ENCODE data around the gene SDF4.
"Not testable (repeated sequence)": the region's sequence is repeated elsewhere in the genome, so short reads cannot be mapped to it uniquely, and the experiment has no call there.

SDF4 gene

DNA sequence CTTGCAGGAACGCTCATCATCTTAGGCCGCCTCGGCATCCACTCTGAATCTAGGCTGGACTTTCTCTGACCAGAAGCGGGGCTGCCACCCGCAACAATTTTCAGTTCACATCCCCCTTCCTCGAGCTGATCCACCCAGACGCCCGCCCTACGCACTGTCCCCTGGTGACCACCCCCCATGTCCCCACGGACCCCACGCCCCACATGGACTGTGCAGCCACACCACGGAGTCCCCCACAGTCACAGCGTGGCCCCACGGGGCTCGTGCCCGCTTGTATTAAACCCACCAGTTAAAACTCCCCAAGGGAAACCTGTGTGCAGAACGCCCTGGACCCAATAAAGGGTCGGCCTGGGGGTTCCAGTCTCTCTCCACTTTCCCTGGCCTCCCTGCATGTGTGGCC lies 27.7 kb upstream of the SDF4 start:
- no peak for DNase-seq

DNA sequence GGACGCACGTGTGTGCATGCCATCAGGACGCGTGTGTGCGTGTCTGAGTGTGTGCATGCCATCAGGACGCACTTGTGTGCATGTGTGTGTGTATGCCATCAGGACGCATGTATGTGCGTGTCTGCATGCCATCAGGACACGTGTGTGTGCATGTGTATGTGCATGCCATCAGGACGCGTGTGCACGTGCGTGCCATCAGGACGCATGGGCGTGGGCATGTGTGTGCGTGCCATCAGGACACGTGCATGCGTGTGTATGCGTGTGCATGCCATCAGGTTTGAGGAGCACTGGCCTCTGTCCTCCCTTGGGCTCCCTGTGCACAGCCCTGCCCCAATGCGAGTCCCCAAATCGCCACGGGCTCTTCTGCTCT lies 27.3 kb upstream of the SDF4 start:
- DNase-seq: no peak

DNA sequence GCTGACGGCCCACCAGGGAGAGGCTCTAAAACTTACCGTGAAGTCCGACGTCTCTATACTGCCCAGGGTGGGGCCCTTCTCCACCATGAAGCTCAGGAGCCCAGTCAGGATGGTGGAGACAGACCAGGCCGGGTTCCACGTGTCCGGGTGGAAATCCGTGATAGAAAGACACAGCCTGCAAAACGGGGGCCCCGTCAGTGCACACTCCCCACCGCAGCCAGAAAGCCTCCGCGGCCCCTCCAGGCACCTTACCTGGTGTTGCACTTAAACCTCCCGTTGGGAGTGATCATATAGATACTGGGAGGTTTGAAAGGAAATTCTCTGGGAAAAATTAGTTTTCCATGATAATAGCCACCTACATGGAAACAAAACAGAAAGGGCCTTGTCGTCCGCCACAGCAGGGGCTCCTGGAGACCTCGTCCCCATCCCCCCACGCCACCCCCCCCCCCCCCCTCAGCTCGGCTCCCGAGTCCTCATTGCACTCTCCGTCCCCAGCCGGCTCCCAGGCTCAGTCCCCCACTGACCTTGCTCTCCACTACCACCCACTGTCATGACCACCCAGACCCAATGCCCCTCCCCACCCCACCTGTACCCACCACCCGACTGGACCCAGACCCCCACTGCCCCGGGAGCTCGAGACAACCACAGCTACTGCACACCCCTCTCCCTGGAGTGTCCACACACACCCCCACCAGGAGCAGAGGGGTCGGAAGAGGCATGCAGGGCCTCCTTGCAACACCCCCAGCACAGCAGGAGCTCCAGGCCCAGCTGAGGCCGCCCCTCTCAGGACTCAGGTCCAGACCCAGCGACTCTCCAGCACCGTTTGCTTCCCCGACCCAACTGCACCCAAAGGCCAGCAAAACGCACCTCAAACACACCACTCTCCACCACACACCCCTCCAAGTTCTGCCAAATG lies 25.4 kb upstream of the SDF4 start:
- no peak for DNase-seq

DNA sequence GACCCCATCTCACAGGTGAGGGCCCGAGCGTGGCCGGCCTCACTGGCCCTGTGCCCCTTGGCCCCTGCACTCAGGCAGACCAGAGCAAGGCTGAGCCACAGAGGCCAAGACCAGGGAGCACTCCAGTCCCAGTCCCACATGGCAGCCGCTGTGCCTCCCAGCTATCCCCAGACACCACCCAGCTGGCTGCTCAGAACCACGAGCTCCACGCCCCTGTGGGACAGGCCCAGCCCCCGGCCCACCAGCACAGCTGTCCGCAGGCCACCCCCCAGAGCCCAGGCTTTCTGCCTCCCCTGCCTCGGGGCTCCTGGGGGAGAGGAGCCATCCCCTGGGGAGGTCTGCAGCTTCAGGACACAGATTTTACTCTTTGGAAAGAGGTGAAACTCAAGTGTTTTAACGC lies 23.8 kb upstream of the SDF4 start:
- no peak for DNase-seq

DNA sequence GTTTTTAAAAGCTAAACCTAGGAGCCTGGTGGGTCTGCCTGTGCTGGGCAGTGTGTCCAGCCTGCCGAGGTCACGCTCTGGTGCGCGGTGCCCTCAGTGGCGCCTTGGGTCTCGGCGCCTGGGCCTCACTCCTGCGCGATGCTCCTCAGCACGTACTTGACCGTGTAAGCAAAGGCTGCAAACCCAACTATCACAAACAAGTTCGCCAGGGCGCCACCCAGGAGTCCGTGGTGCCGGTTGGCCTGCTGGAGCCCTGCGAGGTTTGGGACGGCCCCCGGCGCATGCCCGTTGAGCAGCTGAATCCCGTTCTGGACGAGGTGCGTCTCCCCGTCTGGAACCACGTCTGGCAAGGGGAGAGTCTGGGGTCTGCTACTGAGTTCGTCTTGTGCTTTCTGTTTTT lies 23.3 kb upstream of the SDF4 start:
- no peak for DNase-seq

GRCh38 chr1:1254667-1254998 lies 22.8 kb upstream of the SDF4 start:
- no peak for DNase-seq

- no peak for DNase-seq
Observed at GRCh38 chr1:1253972-1254666, 22.3 kb upstream of the SDF4 start.

GRCh38 chr1:1253314-1253713 lies 21.5 kb upstream of the SDF4 start:
- no peak for DNase-seq

DNA sequence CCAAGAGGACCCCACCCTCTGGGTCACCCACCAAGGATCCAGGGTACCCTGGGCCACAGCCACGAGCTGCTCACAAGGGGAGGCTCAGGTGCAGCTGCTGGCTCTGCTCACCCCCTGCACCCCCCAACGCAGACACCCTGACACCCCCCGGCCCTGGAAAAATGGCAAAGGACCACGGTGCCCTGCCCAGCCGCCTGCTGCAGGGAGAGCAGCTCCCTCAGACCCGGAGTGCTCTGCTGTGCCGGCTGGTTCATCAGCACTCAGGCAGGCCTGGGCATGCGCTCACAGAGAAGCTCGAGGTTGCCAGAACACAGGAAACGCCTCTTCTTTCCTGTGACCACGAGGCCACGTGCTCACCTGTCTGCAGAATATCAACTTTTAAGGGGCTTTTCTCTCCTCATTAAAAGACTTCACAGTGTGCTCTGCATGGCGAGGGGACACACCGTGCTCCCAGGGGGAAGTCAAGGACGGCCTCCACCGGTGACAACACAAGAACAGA lies 19.0 kb upstream of the SDF4 start:
- DNase-seq: no peak

GRCh38 chr1:1248009-1248913 lies 16.5 kb upstream of the SDF4 start:
- not testable (repeated sequence) for DNase-seq

GRCh38 chr1:1247341-1247913 lies 15.6 kb upstream of the SDF4 start:
- DNase-seq: no peak

GRCh38 chr1:1246577-1247340 lies 15.0 kb upstream of the SDF4 start, which contains the start of gene C1QTNF12:
TSS of gene C1QTNF12 (minus strand) at chr1:1246722. CDS start at chr1:1246690, 32 bp downstream.
- no peak for DNase-seq

- no peak for DNase-seq
Observed at GRCh38 chr1:1245817-1246576, 14.2 kb upstream of the SDF4 start.

DNA sequence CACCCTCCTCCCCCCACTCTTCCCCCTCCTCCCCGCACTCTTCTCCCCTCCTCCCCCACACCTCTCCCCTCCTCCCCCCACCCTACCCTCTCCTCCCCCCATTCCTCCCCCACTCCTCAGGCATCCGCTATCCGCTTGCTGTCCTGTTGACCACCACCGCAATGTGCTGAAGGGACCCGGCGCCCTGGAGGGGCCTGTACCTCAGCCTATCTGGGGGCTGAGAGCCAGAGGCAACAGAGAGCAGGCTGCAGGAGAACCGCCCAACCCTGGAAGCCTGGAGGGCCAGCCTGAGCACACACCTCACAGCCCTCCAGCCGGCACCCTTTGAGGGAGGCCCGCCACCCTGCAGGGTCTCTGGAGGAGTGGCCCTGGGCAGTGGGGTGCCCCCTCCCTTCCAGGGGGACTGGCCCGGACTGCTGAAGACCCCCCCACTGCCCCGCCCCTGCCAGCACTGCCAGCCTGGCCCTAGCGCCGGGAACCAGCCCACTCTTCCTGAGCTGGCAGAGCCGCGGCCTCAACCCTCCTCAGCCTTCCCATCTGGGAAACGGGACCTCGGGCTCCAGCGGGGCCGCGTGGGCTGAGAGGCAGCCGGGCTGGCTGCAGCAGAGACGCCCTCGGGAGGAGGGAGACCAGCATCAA lies 13.5 kb upstream of the SDF4 start:
- DNase-seq: no peak

- no peak for DNase-seq
Observed at GRCh38 chr1:1244192-1244811, 12.5 kb upstream of the SDF4 start.

GRCh38 chr1:1243807-1244191 lies 12.0 kb upstream of the SDF4 start:
- no peak for DNase-seq

DNA sequence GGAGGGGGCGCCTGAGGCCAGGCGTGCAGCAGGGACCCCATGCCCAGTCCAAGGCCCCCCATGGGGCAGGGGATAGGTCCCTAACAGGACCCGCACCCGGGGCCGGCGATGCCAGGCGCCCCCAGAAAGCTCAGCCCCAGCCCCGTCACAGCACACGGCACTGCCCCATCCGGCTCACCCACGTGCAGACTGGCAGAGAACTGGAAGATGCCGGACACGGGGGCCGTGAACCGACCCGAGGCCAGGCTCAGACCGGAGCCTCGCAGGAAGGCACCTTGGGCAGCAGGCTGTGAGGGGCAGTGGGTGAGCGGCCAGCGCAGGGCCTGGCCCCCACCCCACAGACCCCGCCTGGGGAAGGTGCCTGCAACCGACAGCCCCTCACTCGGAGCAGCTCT lies 11.5 kb upstream of the SDF4 start:
- DNase-seq: no peak

GRCh38 chr1:1242461-1243265 lies 10.9 kb upstream of the SDF4 start:
- no peak for DNase-seq

GRCh38 chr1:1241588-1242219 lies 9.9 kb upstream of the SDF4 start:
- no peak for DNase-seq
